GM20431 (cell line): Measurements from ENCODE around the gene ZBTB7C.

Source experiments
- in situ Hi-C: fragments of 300-500 bp; cut with MseI, MboI; formaldehyde crosslinking; loops from one replicate; pipeline ENCODE4 v1.15.0; 2020; ENCODE audit warnings: low sequenced_read_pairs; ENCODE audit not compliant: unreplicated experiment

ZBTB7C gene

DNA sequence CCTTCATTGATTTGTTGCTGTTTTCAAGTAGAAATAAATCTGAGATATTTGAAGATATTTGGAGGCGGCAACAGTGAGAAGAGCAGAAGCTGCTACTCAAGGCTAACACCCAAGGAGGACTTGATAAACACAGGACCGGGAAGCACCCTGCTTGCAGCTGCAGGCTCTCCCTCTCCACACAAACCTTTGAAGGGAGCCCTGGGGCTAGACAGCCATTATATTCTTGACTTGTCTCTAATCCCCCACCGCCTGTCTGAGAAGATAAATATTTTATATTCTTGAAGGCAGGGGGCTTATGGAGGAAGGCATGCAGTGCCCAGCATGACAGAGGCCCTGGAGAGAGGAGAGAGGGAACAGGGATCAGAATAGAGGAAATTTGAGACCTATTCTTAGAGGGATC, 427.9 kb downstream of the ZBTB7C start:
- in situ Hi-C loops = no loop called here

DNA sequence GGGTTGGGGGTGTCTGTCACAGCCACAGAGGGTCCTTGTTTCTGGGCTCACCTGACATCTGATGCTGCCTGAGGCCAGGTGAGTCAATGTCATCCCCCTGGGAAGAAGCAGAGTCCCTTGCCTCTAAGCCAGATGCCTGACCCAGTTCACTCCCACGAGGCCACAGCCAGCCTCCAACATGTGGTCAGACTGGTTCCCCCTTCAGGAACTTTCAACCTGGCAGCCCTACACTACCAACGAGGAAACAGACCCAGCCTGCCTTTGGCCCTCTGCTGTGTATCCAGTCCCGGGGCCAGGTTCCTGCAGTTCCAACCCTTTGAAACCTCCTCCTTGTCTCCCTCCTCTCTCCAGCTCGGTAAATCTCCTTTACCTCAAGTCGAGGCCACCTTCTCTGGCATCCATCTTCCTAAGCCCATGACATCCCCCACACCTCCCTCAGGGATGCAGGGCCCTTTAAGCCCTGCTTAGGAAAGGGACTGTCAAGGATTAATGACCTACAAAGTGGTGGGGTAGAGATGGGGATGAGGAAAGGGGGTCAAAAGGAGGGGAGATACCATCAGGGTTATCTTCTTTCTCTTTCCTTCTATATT, 429.5 kb downstream of the ZBTB7C start:
- in situ Hi-C loops = no loop called here

DNA sequence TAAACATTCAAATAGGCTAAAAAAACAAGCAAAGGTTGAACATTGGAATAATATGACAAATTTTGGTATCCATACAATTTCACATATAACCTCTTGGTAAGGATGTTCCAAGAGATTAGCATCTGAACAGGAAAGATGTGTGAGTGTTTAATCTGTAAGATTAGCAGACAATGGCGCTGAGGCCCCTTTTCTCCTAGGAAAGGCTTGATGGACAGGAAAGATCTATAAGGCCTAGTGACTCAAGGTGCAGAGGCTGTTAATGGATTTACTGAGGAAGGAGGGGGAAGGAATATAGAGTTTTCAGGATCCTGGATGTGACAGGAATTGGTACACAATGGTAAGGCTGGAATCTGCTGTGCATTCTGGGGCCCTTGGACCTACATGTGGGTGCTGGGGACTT, 430.6 kb downstream of the ZBTB7C start:
- in situ Hi-C loops = no loop called here

DNA sequence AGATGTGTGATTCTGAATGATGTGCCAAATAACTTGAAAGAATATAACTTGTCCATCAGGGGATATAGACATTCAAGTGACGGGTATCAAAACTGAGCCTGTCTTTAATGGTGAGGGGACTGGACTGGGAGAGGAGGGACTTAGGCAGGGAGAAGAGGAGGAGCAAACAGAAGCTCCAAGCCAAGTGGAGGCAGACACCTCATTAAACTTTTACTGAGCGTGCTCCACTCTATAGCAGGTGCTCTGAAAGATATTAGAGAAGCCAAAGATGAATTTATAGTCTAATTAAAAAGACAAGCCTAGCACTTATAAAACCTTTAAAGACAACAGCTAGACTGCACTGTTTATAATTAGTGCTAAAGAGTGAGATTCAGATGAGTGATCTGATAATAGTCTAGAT, 431.0 kb downstream of the ZBTB7C start:
- in situ Hi-C loops = no loop called here
